ENCODE results near the gene SLC7A1. TPM values are rescaled to one million over a fixed set of nuclear protein-coding genes. Genes with fewer than 3 reads are reported as not detected.

SLC7A1 gene
- total RNA-seq, 1 donor from 2014 or later: 115 TPM

- H4K20me1 ChIP-seq (ENCODE audit: insufficient read depth, low read length): peaks cover 39% of the 10 kb centered on the region
- FAIRE-seq: peak; percentile 64
- peak overlapping the region; percentile 80 for H3K4me3 ChIP-seq (ENCODE audit: insufficient read depth, low read depth, low read length)
- peak overlapping the region; percentile 96 for H3K9ac ChIP-seq (ENCODE audit: low read length)
- peak overlapping the region; percentile 92 for H3K4me2 ChIP-seq (ENCODE audit: low read length)
- H3K4me1 ChIP-seq (ENCODE audit: insufficient read depth, low read length): peaks cover 40% of the 10 kb centered on the region
- Mint-ChIP-seq H3K4me1 (ENCODE audit: low read depth, unreplicated experiment) (peaks cover 46% of the 10 kb centered on the region), H3K36me3 (ENCODE audit: low read depth, unreplicated experiment) (peaks cover 5% of the 10 kb centered on the region), H3K27ac (ENCODE audit: unreplicated experiment) (peak overlapping the region; percentile 99), H3K9me3 (ENCODE audit: unreplicated experiment) (no peaks in the 10 kb centered on the region), H3K27me3 (ENCODE audit: low read depth, unreplicated experiment) (peaks cover 3% of the 10 kb centered on the region), H3K4me3 (ENCODE audit: unreplicated experiment) (peak overlapping the region; percentile 96)
- no peak overlapping the region for H2AFZ ChIP-seq (ENCODE audit: low read depth, low read length)
- no peak for TF ChIP-seq EZH2 (IDR thresholded peaks at IDR 0.05; ENCODE audit: insufficient read depth, low read length)
- no peak for TF ChIP-seq CTCF (IDR thresholded peaks at IDR 0.05; ENCODE audit: insufficient read depth, low read depth, low read length)
- H3K79me2 ChIP-seq (ENCODE audit: insufficient read depth, low read length): peaks cover 60% of the 10 kb centered on the region
- H3K36me3 ChIP-seq (ENCODE audit: insufficient read depth, low read length): no peaks in the 10 kb centered on the region
- H3K27me3 ChIP-seq (ENCODE audit: insufficient read depth, low read length): no peaks in the 10 kb centered on the region
- no peaks in the 10 kb centered on the region for H3K9me3 ChIP-seq (ENCODE audit: insufficient read depth, low read depth, low read length)
- H3K27ac ChIP-seq (ENCODE audit: low read depth, low read length): peak overlapping the region; percentile 98
- peak; percentile 89 for DNase-seq (ENCODE audit: low read depth)
Measured at GRCh38 chr13:29594303-29594709, 1.2 kb downstream of the SLC7A1 start.

DNA sequence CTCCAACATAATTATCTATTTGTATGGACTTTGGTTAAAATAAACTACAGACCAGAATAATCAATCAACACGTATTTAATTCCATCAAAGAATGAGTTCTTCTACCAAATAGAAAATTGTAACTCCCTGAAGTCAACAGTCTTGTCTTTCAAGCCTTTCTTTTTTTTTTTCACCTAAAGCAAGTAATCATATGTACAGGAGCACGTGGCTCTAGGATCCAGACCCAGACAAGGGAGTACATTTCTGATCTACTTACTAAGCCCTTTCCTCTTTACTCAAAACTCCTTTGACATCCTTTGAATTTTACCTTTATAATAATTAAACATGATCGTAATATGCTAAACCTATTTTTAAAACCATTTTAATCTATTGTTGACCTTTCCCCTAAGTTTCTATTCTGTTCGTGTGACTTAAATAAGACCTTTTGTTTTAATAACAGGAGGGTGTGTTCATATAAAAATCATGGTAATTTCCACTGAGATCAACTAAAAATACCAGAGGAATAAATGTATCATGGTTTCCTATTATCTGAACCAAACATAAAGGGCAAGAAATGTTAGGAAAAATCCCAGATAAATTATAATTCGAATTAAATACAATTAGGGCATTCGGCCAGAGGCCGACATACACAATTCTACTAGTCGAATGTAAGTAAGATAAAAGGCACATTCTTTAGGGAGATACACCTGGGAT is 1.7 kb downstream of the SLC7A1 start:
- Histone ChIP-seq H3K4me3 (ENCODE audit: insufficient read depth, low read depth, low read length) (peak overlapping the region; percentile 80), H3K27me3 (ENCODE audit: insufficient read depth, low read length) (no peaks in the 10 kb centered on the region), H3K27ac (ENCODE audit: low read depth, low read length) (peak overlapping the region; percentile 98), H4K20me1 (ENCODE audit: insufficient read depth, low read length) (peaks cover 45% of the 10 kb centered on the region), H3K4me1 (ENCODE audit: insufficient read depth, low read length) (peaks cover 45% of the 10 kb centered on the region), H2AFZ (ENCODE audit: low read depth, low read length) (no peak overlapping the region), H3K9ac (ENCODE audit: low read length) (peak overlapping the region; percentile 96), H3K36me3 (ENCODE audit: insufficient read depth, low read length) (no peaks in the 10 kb centered on the region), H3K79me2 (ENCODE audit: insufficient read depth, low read length) (peaks cover 65% of the 10 kb centered on the region), H3K4me2 (ENCODE audit: low read length) (peak overlapping the region; percentile 92), H3K9me3 (ENCODE audit: insufficient read depth, low read depth, low read length) (no peaks in the 10 kb centered on the region)
- TF ChIP-seq EZH2 (IDR thresholded peaks at IDR 0.05; ENCODE audit: insufficient read depth, low read length) (no peak), CTCF (IDR thresholded peaks at IDR 0.05; ENCODE audit: insufficient read depth, low read depth, low read length) (no peak)
- no peak for FAIRE-seq
- H3K4me3 Mint-ChIP-seq (ENCODE audit: unreplicated experiment): peak overlapping the region; percentile 96
- no peaks in the 10 kb centered on the region for H3K9me3 Mint-ChIP-seq (ENCODE audit: unreplicated experiment)
- H3K27ac Mint-ChIP-seq (ENCODE audit: unreplicated experiment): peak overlapping the region; percentile 99
- peaks cover 3% of the 10 kb centered on the region for H3K27me3 Mint-ChIP-seq (ENCODE audit: low read depth, unreplicated experiment)
- peaks cover 5% of the 10 kb centered on the region for H3K36me3 Mint-ChIP-seq (ENCODE audit: low read depth, unreplicated experiment)
- DNase-seq (ENCODE audit: low read depth): no peak
- H3K4me1 Mint-ChIP-seq (ENCODE audit: low read depth, unreplicated experiment): peaks cover 50% of the 10 kb centered on the region

DNA sequence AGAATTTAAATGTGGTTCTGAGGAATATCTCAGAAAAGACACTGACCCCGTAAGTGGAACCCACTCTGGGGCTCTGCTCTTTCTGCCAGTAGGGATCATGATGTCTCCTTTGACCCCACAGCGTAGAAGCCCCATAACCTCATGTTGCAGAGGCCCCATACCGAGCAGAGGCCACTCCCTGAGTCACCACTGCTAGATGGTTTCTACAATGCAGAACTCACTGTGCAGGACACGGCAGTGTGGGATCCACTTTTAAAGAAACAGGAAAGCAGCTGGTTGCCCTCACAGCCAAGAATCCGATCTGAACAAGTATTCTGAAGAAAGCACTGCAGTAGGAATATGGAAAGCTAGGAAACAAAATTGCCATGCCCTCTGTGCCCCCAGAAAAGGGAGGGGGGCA is 4.2 kb downstream of the SLC7A1 start:
- H3K36me3 Mint-ChIP-seq (ENCODE audit: low read depth, unreplicated experiment): peaks cover 9% of the 10 kb centered on the region
- no peaks in the 10 kb centered on the region for H3K27me3 Mint-ChIP-seq (ENCODE audit: low read depth, unreplicated experiment)
- DNase-seq (ENCODE audit: low read depth) (no peak), FAIRE-seq (peak; percentile 63)
- H3K4me1 Mint-ChIP-seq (ENCODE audit: low read depth, unreplicated experiment): peaks cover 65% of the 10 kb centered on the region
- Histone ChIP-seq H3K4me1 (ENCODE audit: insufficient read depth, low read length) (peaks cover 57% of the 10 kb centered on the region), H3K4me3 (ENCODE audit: insufficient read depth, low read depth, low read length) (peak overlapping the region; percentile 8), H3K4me2 (ENCODE audit: low read length) (peak overlapping the region; percentile 92), H2AFZ (ENCODE audit: low read depth, low read length) (no peak overlapping the region), H3K36me3 (ENCODE audit: insufficient read depth, low read length) (peaks cover 4% of the 10 kb centered on the region), H3K27ac (ENCODE audit: low read depth, low read length) (peak overlapping the region; percentile 98), H3K9ac (ENCODE audit: low read length) (peak overlapping the region; percentile 51), H3K79me2 (ENCODE audit: insufficient read depth, low read length) (peaks cover 89% of the 10 kb centered on the region), H3K27me3 (ENCODE audit: insufficient read depth, low read length) (no peaks in the 10 kb centered on the region), H3K9me3 (ENCODE audit: insufficient read depth, low read depth, low read length) (no peaks in the 10 kb centered on the region), H4K20me1 (ENCODE audit: insufficient read depth, low read length) (peaks cover 69% of the 10 kb centered on the region)
- TF ChIP-seq CTCF (IDR thresholded peaks at IDR 0.05; ENCODE audit: insufficient read depth, low read depth, low read length): no peak
- peak overlapping the region; percentile 86 for H3K27ac Mint-ChIP-seq (ENCODE audit: unreplicated experiment)
- no peaks in the 10 kb centered on the region for H3K9me3 Mint-ChIP-seq (ENCODE audit: unreplicated experiment)
- peak overlapping the region; percentile 55 for H3K4me3 Mint-ChIP-seq (ENCODE audit: unreplicated experiment)
